Measurements from ENCODE around the gene TSTD2.

The TSTD2 gene

DNA sequence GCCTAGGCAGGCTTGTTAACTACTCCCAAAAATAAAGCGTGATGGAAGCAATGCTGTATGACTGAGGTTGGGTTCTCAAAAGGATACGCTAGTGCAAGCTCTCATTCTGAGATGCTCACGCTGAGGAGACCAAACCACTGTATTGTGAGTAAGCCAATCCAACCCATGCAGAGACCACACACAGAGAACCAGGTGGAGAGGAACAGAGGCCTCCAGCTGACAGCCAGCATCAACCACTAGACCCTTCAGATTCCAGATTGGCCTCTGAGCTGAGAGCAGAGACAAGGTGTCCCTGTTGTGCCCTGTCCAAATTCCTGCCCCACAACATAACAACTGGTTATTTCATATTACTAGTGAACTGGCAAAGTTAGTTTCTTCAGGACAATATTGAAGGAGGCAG is 4.5 kb downstream of the TSTD2 start:
- Histone ChIP-seq H3F3A (ENCODE audit: insufficient read depth, low read length) (no peaks in the 10 kb centered on the region), H3K9ac (ENCODE audit: low read length) (no peak overlapping the region), H3K4me3 (ENCODE audit: low read depth, low read length, poor library complexity, severe bottlenecking) (no peak overlapping the region), H3K4me1 (ENCODE audit: insufficient read depth, low read length, severe bottlenecking) (peaks cover 11% of the 10 kb centered on the region), H3K36me3 (ENCODE audit: insufficient read depth, low read length) (peaks cover 38% of the 10 kb centered on the region), H3K27me3 (ENCODE audit: insufficient read depth, low read length) (no peaks in the 10 kb centered on the region), H3K27ac (ENCODE audit: low read depth, low read length, poor library complexity, severe bottlenecking) (no peak overlapping the region), H3K9me3 (ENCODE audit: low read length) (no peaks in the 10 kb centered on the region), H3K9me2 (ENCODE audit: low read depth, low read length) (no peaks in the 10 kb centered on the region), H2AFZ (ENCODE audit: low read length) (no peak overlapping the region), H3K79me2 (ENCODE audit: insufficient read depth, low read length) (peaks cover 35% of the 10 kb centered on the region), H4K20me1 (ENCODE audit: insufficient read depth, low read length) (no peaks in the 10 kb centered on the region), H3K4me2 (ENCODE audit: low read length) (no peak overlapping the region)
- TF ChIP-seq CTCF (IDR thresholded peaks at IDR 0.05; ENCODE audit: low read length) (no peak), EZH2 (IDR thresholded peaks at IDR 0.05; ENCODE audit: borderline replicate concordance, low read length) (no peak)

DNA sequence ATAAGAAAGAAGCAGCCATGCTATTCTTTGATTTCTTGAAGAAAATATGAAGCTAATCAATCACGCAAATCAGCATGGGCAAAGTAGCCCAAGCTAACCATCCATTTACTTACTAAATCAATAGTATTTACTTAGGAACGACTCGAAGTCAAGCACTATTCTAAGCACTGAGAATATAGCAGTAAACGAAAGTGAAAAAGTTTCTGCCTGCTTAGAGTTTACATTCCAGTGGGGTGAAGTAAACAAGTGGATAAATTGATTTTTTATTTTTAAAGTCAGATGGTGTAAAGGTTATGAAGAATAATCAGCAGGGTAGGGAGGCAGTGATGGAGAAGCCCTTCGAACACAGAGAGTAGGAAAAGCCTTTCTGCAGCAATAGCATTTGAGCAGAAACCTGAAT is 5.5 kb downstream of the TSTD2 start:
- H3K9me2 ChIP-seq (ENCODE audit: low read depth, low read length) = no peaks in the 10 kb centered on the region
- no peaks in the 10 kb centered on the region for H3K9me3 ChIP-seq (ENCODE audit: low read length)
- no peak overlapping the region for H3K4me2 ChIP-seq (ENCODE audit: low read length)
- H3K27ac ChIP-seq (ENCODE audit: low read depth, low read length, poor library complexity, severe bottlenecking) = no peak overlapping the region
- H2AFZ ChIP-seq (ENCODE audit: low read length) = no peak overlapping the region
- H3F3A ChIP-seq (ENCODE audit: insufficient read depth, low read length) = no peaks in the 10 kb centered on the region
- peaks cover 11% of the 10 kb centered on the region for H3K4me1 ChIP-seq (ENCODE audit: insufficient read depth, low read length, severe bottlenecking)
- H3K36me3 ChIP-seq (ENCODE audit: insufficient read depth, low read length) = peaks cover 48% of the 10 kb centered on the region
- H3K79me2 ChIP-seq (ENCODE audit: insufficient read depth, low read length) = peaks cover 33% of the 10 kb centered on the region
- no peak overlapping the region for H3K4me3 ChIP-seq (ENCODE audit: low read depth, low read length, poor library complexity, severe bottlenecking)
- TF ChIP-seq EZH2 (IDR thresholded peaks at IDR 0.05; ENCODE audit: borderline replicate concordance, low read length) (no peak), CTCF (IDR thresholded peaks at IDR 0.05; ENCODE audit: low read length) (no peak)
- H4K20me1 ChIP-seq (ENCODE audit: insufficient read depth, low read length) = no peaks in the 10 kb centered on the region
- no peak overlapping the region for H3K9ac ChIP-seq (ENCODE audit: low read length)
- no peaks in the 10 kb centered on the region for H3K27me3 ChIP-seq (ENCODE audit: insufficient read depth, low read length)

GRCh38 chr9:97625620-97626019 is 7.5 kb downstream of the TSTD2 start:
- H3K4me1 ChIP-seq (ENCODE audit: insufficient read depth, low read length, severe bottlenecking) = no peaks in the 10 kb centered on the region
- no peak overlapping the region for H2AFZ ChIP-seq (ENCODE audit: low read length)
- TF ChIP-seq EZH2 (IDR thresholded peaks at IDR 0.05; ENCODE audit: borderline replicate concordance, low read length) (no peak), CTCF (IDR thresholded peaks at IDR 0.05; ENCODE audit: low read length) (no peak)
- H3K9me3 ChIP-seq (ENCODE audit: low read length) = no peaks in the 10 kb centered on the region
- no peaks in the 10 kb centered on the region for H3K27me3 ChIP-seq (ENCODE audit: insufficient read depth, low read length)
- no peaks in the 10 kb centered on the region for H3K9me2 ChIP-seq (ENCODE audit: low read depth, low read length)
- H3K4me3 ChIP-seq (ENCODE audit: low read depth, low read length, poor library complexity, severe bottlenecking) = no peak overlapping the region
- H3K79me2 ChIP-seq (ENCODE audit: insufficient read depth, low read length) = peaks cover 15% of the 10 kb centered on the region; the same call in 1 of the 2 replicates
- no peak overlapping the region for H3K9ac ChIP-seq (ENCODE audit: low read length)
- H3K36me3 ChIP-seq (ENCODE audit: insufficient read depth, low read length) = peaks cover 68% of the 10 kb centered on the region
- H3F3A ChIP-seq (ENCODE audit: insufficient read depth, low read length) = no peaks in the 10 kb centered on the region
- H3K4me2 ChIP-seq (ENCODE audit: low read length) = no peak overlapping the region
- no peaks in the 10 kb centered on the region for H4K20me1 ChIP-seq (ENCODE audit: insufficient read depth, low read length)
- no peak overlapping the region for H3K27ac ChIP-seq (ENCODE audit: low read depth, low read length, poor library complexity, severe bottlenecking)
